Transverse colon (tissue), 4 donors: ENCODE results near the gene TMEM175.
"Not testable (repeated sequence)": the region's sequence is repeated elsewhere in the genome, so short reads cannot be mapped to it uniquely, and the experiment has no call there.

Experiments used
- POLR2AphosphoS5 ChIP-seq, 3 donors: sonication (generic); formaldehyde crosslinking; IDR thresholded peaks; one replicate each; pipeline ENCODE4 v1.6.1; 2016; ENCODE audit warnings: antibody characterized with exemption in 3 of 3
- TF ChIP-seq, protein P1 (sequence below), 5 experiments: fragments of 200-600 bp in 3 of 5; fragments of 450-650 bp in 2 of 5; sonication (generic) in 3 of 5; IDR thresholded peaks; 1 replicate in 2 of 5; 2 replicates in 3 of 5; pipeline ENCODE4 v1.5.1; 2016 to 2017; ENCODE audit warnings: antibody characterized with exemption in 5 of 5, inconsistent platforms in 3 of 5, mild to moderate bottlenecking in 2 of 5, moderate library complexity in 1 of 5

DNA sequence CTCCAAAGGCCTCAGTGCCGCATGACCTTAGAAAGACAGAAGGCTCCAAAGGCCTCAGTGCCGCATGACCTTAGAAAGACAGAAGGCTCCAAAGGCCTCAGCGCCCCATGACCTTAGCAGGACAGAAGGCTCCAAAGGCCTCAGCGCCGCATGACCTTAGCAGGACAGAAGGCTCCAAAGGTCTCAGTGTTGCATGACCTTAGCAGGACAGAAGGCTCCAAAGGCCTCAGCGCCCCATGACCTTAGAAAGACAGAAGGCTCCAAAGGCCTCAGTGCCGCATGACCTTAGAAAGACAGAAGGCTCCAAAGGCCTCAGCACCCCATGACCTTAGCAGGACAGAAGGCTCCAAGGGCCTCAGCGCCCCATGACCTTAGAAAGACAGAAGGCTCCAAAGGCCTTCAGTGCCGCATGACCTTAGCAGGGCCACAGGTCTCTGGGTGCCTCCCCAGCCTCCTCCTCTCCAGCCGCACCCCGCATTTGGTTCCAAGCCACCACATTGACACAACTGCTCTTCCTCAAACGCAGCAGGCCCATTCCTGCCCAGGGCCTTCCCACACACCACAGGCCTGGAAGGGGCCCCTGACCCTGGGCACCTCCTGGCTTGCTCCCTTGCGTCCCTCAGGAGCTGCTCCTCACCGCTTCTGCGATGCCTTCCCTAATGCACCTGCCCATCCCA is 13.1 kb upstream of the TMEM175 start:
- TF ChIP-seq, protein P1, sequence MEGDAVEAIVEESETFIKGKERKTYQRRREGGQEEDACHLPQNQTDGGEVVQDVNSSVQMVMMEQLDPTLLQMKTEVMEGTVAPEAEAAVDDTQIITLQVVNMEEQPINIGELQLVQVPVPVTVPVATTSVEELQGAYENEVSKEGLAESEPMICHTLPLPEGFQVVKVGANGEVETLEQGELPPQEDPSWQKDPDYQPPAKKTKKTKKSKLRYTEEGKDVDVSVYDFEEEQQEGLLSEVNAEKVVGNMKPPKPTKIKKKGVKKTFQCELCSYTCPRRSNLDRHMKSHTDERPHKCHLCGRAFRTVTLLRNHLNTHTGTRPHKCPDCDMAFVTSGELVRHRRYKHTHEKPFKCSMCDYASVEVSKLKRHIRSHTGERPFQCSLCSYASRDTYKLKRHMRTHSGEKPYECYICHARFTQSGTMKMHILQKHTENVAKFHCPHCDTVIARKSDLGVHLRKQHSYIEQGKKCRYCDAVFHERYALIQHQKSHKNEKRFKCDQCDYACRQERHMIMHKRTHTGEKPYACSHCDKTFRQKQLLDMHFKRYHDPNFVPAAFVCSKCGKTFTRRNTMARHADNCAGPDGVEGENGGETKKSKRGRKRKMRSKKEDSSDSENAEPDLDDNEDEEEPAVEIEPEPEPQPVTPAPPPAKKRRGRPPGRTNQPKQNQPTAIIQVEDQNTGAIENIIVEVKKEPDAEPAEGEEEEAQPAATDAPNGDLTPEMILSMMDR (IDR thresholded peaks at IDR 0.05), result not testable (repeated sequence)
- TF ChIP-seq POLR2AphosphoS5 (IDR thresholded peaks at IDR 0.05), result not testable (repeated sequence)
